ENCODE results near the gene CMIP.

GRCh38 chr16:81629896-81630634 lies 185.5 kb downstream of the CMIP start:
- TF ChIP-seq YY1 (IDR thresholded peaks at IDR 0.05; ENCODE audit: insufficient read depth, insufficient read length) (no peak), ZNF274 (IDR thresholded peaks at IDR 0.05; ENCODE audit: low read depth, low read length) (no peak)

All from NT2/D1 (cell line).